NCI-H128 (cell line): ENCODE data around the gene SLC1A3.

Experiments used
- DNase-seq: peaks from one replicate; lab custom pipeline; 2025; ENCODE audit not compliant: unreplicated experiment; lab: John Stamatoyannopoulos, UW

SLC1A3 gene

DNA sequence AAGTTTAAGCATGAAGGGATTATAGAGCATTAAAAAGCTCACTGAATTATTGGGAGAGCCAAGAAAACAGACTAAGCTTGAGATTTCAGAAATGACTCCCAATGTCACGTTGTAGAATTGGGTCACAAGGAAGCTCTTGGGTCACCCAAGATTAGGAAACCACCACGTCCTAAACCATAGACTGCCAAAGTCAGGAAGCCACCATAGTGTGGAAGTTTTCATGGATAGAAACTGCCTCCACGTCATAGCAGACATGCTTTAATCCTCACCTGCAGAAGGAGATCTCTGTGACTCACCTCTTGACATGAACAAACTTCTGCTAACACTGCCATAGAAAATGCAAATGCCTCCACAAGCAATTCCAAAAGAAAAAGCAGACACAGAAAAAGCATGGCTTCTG, 106.3 kb downstream of the SLC1A3 start:
- DNase-seq = no peak

DNA sequence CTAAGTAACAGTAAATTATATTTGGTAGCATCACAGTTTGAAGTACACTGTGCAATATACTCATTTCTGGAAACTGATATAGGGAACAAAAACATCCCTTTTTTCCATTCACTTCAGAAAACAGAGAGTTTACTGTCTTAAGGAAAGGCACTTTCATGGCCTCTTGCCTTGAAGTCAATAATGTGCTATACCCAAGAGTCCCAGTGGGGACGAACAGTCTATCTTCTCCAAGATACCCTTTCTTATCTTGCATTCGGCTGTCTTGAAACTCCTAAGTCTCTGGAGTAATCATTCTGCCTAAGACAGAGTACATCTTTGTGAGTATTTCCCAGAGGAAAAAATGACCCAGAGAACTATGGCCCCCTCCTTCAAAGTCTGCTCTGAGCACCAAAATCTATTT, 107.1 kb downstream of the SLC1A3 start:
- no peak for DNase-seq

DNA sequence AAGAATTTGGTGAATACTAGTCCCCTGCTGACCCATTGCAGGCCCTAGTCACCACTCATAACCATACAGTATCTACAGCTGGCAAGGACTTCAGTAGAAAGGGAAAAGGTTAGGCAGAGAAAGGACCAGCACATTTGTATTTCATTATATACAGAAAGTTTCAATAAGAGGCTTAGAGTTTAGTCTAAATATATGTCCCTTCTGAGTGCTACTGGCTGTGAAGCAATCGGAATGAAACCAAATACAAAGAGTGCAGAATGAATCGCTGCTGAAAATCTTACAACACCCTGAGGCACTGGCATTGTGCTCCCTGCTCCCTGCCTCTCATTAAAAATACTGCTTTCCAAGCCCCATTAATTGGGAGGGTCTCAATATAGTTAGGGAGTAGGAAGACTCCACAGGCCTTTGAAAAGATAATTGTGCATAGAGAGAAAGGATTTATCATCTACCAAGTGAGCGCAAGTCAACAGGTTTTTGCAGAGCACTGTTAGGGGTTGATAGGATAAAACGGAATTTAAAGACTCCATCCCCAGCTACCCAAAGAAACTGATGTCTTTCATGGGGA, 110.8 kb downstream of the SLC1A3 start:
- DNase-seq = no peak

DNA sequence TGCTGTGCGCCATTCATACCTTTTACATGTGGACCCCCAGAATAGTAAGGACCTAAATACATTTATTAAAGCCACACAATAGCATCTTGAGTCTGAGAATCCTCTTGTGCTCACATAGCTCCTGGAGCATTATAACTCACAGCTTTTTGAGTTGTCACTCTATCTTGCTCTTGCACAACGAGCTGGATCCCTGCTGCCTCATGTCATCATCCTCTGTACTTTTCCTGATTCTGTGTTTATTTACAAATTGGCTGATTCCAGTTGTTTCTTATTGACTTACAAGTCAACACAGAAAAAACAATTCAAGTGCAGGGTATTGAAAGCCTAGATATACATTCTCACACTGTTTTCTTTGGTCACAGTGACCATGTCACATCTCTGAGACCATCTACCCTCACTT, 112.9 kb downstream of the SLC1A3 start:
- DNase-seq = no peak

DNA sequence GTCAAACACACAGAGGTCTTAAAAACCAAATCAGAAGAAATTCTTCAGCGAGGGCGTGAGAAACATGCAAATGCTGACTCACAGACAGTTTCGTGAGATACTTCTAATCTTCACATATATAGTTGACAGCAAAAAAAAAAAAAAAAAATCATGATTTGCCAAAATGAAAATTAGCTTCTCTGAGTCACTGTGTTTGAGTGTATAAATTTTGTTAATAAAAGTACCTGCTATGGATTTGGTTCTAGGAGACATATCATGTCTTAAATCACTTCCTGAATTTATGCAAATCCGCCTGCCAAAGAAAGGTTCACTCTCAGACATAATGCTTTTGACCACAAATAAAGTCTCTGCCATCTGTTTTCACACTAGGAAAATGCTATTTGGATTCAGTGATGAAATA, 114.3 kb downstream of the SLC1A3 start:
- no peak for DNase-seq

DNA sequence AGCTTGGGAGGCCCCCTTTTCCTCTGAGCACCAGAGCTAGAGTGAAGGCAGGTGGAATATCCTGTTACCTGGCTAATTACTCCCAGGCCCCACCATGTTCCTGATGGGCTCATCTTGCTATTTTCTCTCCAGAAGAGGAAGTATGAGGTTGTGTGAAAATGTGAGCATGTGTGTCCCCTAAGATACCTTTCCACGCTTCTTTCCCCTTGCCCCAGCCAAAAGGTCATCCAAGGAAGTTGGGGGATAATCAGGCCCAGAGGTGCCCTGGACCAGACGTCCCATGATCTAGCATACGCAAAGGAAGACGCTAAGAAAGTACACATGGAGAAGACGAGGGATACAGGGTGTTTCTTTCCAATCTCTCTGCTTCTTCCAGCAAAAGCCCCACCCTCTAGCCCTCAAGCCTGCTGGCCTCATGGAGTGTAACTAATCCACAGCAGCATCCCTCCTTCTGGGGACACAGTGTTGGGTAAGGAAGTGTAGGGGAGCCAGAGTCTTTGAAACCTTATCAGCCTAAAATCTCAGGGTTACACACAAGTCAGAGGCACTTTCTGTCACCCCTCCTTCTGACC, 115.3 kb downstream of the SLC1A3 start:
- DNase-seq = no peak

DNA sequence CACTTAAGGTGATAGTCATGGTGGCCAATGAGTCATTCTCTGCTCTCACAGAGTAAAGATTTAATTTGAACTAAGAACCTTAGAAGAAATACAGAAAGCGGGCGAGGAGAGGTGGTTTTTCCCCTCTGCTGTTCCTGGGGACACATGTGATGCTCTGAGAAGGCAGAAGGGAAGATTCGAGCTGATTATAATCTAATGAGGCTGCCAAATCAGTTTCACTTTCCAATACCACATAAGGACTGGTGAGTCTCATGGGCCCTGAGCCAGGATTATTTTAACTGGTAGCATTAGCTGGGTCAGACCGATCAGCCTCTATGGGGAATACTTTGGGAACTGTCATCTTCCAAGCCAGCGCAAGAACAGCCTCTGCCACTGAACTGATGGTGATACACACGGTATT, 116.5 kb downstream of the SLC1A3 start:
- DNase-seq = no peak

DNA sequence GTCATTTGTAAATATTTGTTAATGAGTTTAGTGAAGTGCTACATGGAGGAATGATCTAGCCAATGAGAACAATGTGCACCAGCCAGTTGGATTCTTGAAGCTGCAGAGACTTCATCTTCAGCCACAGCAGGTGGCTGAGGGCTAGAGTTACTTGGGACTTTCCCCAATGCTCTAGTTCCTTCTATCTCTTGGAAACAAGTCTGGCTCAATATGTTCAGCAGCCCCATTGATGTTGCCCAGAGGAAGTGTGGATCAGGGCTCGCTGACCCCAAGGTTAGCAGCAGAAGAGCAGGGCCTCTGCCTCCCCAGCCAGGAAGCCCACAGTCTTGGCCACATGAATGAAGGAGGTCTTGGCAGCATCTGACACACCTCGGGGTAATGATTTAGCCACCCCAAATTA, 117.5 kb downstream of the SLC1A3 start:
- no peak for DNase-seq

DNA sequence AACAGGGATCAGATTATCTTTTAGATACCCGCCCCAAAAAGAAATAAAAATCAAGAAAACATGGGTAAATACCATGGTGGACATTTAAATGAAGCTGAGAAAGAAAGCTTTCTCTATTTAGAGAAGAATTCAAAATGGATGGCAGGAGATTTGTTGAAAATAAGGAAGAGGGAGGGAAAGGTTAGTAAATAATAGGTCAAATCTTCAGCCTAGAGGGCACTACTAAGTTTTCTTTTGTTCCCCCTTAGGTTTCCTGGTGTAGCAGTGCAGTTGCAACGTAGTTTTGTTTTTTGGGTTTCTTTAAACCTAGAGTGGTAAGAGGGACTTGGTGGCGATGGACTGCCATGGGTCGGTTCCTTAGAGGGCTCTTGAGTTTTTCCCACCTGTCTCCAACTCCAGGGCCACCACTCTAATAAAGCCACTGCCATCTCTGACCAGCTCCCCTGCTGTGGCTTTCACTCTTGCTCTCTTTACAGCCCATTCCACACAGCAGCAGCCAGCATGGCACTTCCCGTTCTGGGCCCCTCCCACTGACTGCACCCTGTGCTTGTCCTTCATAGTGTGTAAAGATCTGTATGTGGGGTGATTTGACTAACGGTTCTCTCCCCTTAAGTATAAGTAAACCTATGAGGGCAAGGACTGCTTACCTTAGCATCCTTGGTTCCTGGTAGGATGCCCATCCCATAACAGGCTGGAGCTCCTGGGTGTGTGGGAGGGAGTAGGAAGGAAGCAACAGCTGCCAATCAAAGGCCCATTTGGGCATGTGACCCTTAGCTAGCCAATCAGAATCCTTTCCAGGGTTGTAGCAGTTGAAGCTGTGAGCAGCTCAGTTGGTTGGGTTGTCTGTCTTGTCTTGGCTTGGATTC, 118.3 kb downstream of the SLC1A3 start:
- no peak for DNase-seq

DNA sequence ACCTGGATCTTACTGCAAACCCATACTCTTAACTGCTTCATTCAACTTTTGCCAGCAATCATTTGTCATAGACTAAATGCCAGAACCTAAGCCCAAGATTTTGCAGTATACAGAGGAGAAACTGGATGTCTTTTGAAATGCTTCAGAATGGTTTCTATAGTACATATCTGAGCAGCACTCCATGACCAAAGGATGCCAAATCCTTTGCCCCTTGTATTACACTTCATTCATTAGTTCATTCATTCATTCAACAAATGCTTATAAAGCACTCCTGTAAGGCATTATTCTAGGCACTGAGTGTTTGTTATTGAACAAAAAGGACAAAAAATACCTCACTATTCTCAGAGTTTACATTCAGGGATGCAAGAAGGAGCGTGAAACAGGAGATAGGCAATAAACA, 119.9 kb downstream of the SLC1A3 start:
- DNase-seq = no peak

DNA sequence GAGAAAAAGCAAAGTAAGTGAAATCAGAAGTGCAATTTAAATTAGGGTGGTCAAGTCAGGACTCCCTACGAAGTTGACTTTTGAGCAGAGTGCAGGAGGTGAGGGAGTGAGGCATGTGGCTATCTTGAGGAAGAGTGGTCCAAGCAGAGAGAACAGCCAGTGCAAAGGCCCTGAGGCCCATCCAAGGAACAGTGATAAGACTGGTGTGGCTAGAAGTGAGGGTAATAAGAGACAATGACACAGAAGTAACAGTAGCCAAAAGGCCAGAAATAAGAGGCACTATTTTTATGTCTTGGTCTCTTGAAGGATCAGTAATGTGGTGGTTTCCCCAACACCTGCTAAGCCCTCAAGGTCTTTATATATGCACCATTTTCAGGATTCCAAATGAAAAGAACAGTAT, 120.4 kb downstream of the SLC1A3 start:
- DNase-seq = no peak

DNA sequence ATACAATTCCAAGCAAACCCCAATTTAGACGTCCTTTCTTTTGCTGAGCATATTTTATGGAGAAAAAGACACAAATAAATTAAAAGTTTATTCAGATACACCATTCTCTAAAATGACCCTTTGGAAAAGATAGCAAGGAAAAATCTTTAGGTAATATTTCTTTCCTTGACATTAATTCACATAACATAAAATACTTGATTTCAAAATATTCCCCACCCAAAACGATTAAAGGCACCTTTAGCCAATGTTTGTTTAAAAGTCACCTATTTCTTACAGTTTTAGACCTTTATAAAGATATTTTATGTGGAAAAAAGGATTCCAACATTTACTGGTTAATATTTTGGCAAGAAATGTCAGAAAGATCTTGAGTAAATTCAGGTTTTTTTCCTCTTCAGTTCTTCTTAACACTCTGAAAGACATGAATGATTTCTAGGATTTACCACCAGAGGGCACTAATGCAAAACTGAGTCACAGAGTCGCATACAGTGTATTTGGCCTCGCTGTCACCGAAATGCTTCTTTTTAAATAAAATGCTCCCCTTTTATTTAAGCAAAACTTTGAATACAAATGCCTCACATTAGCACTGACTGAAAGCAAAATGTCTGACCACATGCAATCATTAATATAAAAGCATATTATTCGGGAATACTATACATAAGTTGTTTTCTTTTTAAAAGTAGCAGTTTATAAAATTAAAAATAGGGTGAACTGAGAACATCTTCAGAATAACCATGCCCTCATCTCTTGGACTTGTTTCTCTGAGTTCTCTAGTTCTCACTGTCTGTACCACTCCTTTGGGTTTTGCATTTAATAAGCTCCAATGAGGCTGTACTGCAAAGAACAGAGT, 122.5 kb downstream of the SLC1A3 start:
- peak; percentile 75 for DNase-seq

DNA sequence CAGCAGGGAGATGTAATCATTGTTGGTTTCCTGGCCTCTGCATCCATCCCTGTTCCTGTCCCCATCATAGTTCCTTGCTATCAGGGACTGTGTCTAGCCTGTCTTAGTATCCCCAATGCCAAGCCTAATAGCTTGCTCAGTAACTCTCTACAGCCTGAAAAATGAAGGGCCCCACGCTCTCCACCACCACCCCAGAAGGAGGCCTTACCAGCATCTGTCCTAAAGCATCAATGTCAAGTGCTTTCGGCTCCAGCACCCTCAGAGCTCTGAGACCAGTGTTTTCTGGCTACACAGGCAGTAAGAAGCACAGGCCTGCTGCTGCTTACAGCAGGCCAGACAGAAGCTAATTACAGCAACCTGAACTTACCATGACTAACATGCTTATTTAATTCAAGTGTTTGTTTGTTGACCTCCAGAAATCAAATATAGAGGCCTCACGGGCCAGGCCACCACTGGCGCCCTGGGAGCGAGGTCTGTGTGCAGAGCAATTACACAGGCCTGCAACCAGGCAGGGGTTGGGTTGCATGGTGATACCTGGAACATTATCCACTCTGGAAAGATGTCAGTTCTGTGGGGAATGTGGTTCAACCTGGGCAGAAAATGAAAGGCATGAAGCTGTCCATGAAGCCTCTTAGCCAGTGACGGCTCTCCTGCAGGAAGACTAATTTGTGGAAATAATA, 124.3 kb downstream of the SLC1A3 start:
- DNase-seq = no peak

DNA sequence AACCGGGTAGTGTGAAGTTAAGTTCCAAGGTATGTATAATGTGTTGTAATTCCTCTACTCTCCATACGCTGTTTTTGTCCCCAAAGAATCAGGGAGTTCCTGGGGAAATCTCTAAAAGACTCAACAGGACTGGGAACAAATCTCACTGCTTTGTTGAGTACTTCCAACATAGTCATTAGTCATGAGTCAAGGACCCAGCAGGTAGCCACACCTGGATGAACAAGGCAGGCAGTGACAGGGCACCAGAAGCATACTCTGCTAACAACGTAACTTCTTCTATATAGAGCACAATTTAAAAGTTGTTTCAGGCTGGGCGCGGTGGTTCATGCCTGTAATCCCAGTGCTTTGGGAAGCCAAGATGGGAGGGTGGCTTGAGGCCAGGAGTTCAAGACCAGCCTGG, 126.8 kb downstream of the SLC1A3 start:
- no peak for DNase-seq

DNA sequence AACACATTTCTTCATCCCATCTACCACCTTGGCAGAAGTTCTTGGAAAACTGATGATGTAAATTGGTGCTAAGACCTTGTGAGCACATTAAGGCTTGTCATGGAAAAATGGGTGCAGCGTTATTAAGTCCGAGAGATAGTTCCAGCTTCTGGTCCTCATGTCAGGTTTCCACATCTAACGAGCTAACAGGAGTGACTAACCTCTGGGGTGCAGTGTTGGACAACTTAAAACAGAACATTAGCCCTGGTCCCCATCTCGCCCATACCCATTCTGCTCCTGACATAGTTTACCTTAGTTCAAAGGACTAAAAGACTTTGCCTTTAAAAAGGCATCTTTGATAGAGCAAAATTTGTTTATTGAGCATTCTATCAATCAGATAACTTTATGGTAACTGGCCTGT, 128.0 kb downstream of the SLC1A3 start:
- no peak for DNase-seq

DNA sequence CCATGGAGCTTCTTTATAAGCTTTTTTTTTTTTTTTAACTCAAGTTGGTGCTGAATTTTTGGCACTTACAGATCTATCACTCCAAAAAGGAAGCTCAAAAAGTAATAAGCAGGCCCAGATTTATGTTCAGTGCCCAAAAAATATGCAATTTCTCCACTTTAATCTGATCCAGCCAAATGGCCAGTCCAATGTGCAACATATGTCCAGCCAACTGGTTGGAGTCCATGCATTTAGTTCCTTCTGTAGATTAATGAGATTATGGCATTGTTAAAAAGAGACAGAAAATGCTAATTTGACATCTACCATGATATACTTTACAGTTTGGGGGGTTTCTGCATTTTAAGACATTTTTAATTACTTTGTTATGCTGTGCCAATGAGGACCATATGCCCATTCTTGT, 129.5 kb downstream of the SLC1A3 start:
- DNase-seq = no peak
